SH-SY5Y (cell line): ENCODE measurements around the gene FAM25A.

Source experiments
- GATA2 ChIP-seq: IDR thresholded peaks from 2 replicates; pipeline ENCODE4 v1.6.1; 2011; ENCODE audit warnings: mild to moderate bottlenecking, low read depth, low read length
- GATA3 ChIP-seq: IDR thresholded peaks from 2 replicates; pipeline ENCODE4 v1.6.1; 2011; ENCODE audit warnings: low read depth, mild to moderate bottlenecking, low read length, moderate library complexity

DNA sequence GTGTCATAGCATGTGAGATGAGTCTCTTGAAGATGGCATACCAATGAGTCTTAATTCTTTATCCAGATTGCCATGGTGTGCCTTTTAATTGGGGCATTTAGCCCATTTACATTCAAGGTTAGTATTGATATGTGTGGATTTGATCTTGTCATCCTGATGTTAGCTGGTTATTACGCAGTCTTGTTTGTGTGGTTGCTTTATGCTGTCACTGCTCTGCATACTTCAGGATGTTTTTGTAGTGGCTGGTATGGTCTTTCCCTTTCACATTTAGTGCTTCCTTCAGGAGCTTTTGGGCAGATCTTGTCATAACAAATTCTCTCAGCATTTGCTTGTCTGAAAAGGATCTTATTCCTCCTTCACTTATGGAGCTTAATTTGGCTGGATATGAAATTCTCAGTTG lies 16.5 kb downstream of the FAM25A start:
- TF ChIP-seq GATA2 (no peak), GATA3 (no peak)
